ENCODE data around the gene DCST1.

DNA sequence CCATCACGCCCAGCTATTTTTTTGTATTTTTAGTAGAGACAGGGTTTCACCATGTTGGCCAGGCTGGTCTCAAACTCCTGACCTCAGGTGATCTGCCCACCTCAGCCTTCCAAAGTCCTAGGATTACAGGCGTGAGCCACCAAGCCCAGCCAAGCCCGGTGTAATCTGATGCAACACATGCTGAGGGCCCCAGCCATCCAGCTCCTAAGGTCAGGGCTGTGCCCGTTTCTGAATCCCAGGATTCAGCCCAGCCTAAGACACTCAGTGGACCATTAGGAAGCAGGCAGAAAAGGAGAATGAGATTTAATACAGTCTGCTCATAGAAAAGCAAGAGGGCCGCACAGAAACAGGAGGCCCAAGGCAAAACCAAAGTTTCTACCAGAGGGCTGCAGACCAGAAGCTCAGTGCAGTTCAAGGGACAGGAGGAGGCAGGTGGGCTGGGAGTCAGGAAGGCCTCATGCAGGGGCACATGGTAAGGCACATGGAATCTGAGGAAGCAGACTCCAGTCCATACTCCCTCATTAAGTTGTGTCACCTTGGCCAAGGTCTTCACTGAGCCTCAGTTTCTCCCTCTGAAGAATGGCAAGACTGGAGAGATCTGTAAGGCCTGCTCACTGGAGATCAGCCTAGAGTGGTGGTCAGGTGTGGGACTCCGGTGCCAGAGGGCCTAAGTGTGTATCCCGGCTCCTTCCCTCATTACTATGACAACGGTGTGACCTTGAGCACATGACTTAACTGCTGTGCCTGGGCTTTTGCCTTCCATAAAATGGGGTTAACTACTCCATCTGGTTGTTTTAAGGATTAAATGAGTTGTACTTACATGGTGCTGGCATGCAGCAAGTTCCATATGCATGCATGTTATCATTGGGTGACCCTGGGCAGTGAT, 15.1 kb downstream of the DCST1 start:
- no peak for TF ChIP-seq NBN (conservative IDR thresholded peaks at IDR 0.05)
- no peak for TF ChIP-seq ERF (CRISPR knock-in tag; IDR thresholded peaks at IDR 0.05)
- no peak for TF ChIP-seq SP5 (CRISPR knock-in tag; IDR thresholded peaks at IDR 0.05; ENCODE audit: borderline replicate concordance, low read depth)
- TF ChIP-seq ZNF577 (CRISPR knock-in tag; IDR thresholded peaks at IDR 0.05; ENCODE audit: borderline replicate concordance, low read depth) = no peak
- TF ChIP-seq, protein P1, sequence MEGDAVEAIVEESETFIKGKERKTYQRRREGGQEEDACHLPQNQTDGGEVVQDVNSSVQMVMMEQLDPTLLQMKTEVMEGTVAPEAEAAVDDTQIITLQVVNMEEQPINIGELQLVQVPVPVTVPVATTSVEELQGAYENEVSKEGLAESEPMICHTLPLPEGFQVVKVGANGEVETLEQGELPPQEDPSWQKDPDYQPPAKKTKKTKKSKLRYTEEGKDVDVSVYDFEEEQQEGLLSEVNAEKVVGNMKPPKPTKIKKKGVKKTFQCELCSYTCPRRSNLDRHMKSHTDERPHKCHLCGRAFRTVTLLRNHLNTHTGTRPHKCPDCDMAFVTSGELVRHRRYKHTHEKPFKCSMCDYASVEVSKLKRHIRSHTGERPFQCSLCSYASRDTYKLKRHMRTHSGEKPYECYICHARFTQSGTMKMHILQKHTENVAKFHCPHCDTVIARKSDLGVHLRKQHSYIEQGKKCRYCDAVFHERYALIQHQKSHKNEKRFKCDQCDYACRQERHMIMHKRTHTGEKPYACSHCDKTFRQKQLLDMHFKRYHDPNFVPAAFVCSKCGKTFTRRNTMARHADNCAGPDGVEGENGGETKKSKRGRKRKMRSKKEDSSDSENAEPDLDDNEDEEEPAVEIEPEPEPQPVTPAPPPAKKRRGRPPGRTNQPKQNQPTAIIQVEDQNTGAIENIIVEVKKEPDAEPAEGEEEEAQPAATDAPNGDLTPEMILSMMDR (CRISPR knock-in tag; IDR thresholded peaks at IDR 0.05) = no peak
- TF ChIP-seq AGO2 (optimal IDR thresholded peaks at IDR 0.05; ENCODE audit: low read depth, low read length) = no peak
- TF ChIP-seq TAF15 (IDR thresholded peaks at IDR 0.05; ENCODE audit: low read depth, low read length, poor library complexity, severe bottlenecking) = no peak
- TF ChIP-seq ZNF446 (CRISPR knock-in tag; IDR thresholded peaks at IDR 0.05) = no peak
- no peak for TF ChIP-seq PHB2 (IDR thresholded peaks at IDR 0.05; ENCODE audit: partially characterized antibody)
- TF ChIP-seq NFYB (CRISPR knock-in tag; IDR thresholded peaks at IDR 0.05) = no peak
- TF ChIP-seq, protein P2, sequence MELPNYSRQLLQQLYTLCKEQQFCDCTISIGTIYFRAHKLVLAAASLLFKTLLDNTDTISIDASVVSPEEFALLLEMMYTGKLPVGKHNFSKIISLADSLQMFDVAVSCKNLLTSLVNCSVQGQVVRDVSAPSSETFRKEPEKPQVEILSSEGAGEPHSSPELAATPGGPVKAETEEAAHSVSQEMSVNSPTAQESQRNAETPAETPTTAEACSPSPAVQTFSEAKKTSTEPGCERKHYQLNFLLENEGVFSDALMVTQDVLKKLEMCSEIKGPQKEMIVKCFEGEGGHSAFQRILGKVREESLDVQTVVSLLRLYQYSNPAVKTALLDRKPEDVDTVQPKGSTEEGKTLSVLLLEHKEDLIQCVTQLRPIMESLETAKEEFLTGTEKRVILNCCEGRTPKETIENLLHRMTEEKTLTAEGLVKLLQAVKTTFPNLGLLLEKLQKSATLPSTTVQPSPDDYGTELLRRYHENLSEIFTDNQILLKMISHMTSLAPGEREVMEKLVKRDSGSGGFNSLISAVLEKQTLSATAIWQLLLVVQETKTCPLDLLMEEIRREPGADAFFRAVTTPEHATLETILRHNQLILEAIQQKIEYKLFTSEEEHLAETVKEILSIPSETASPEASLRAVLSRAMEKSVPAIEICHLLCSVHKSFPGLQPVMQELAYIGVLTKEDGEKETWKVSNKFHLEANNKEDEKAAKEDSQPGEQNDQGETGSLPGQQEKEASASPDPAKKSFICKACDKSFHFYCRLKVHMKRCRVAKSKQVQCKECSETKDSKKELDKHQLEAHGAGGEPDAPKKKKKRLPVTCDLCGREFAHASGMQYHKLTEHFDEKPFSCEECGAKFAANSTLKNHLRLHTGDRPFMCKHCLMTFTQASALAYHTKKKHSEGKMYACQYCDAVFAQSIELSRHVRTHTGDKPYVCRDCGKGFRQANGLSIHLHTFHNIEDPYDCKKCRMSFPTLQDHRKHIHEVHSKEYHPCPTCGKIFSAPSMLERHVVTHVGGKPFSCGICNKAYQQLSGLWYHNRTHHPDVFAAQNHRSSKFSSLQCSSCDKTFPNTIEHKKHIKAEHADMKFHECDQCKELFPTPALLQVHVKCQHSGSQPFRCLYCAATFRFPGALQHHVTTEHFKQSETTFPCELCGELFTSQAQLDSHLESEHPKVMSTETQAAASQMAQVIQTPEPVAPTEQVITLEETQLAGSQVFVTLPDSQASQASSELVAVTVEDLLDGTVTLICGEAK (IDR thresholded peaks at IDR 0.05) = no peak
- TF ChIP-seq, protein P2 (CRISPR knock-in tag; IDR thresholded peaks at IDR 0.05) = no peak
